OCI-LY3 (cell line): ENCODE measurements around the gene ATP4A.
A peak's percentile ranks its signal among the peaks of the same experiment; 100 is the strongest.

Experiments
- H2AFZ ChIP-seq: fragments of 200-600, 300-600 bp; shearing (Covaris generic); 2 replicates; pipeline ENCODE4 v1.6.0; 2014; ENCODE audit warnings: antibody characterized with exemption, low read depth, low read length
- H3K27ac ChIP-seq: fragments of 200-600, 300-600 bp; sonication (generic); 2 replicates; pipeline ENCODE4 v1.5.1; 2014; ENCODE audit warnings: mild to moderate bottlenecking, low read length, moderate library complexity, mixed read lengths
- H3K27me3 ChIP-seq: fragments of 200-600, 300-600 bp; sonication (generic); 2 replicates; pipeline ENCODE4 v1.6.1; 2014; ENCODE audit warnings: low read depth, low read length, mixed read lengths
- H3K36me3 ChIP-seq: fragments of 200-600, 300-600 bp; sonication (generic); replicated peaks from 2 replicates; pipeline ENCODE3; 2014; ENCODE audit warnings: low read depth, low read length, mixed read lengths
- H3K4me1 ChIP-seq: fragments of 300-600, 200-600 bp; sonication (generic); 2 replicates; pipeline ENCODE4 v1.6.1; 2014; ENCODE audit warnings: low read length, mixed read lengths
- H3K4me2 ChIP-seq: fragments of 200-600, 300-600 bp; sonication (generic); 2 replicates; pipeline ENCODE4 v1.6.1; 2014; ENCODE audit warnings: low read length, mixed read lengths
- H3K4me3 ChIP-seq: fragments of 300-600, 200-600 bp; sonication (generic); 2 replicates; pipeline ENCODE4 v1.5.1; 2014; ENCODE audit warnings: antibody characterized with exemption, mild to moderate bottlenecking, low read length, moderate library complexity
- H3K79me2 ChIP-seq: fragments of 300-600, 200-600 bp; shearing (Covaris generic); 2 replicates; pipeline ENCODE4 v1.6.1; 2014; ENCODE audit warnings: mild to moderate bottlenecking, low read length, mixed read lengths
- H3K9ac ChIP-seq: fragments of 300-600, 200-600 bp; shearing (Covaris generic); 2 replicates; pipeline ENCODE4 v1.6.0; 2014; ENCODE audit warnings: mild to moderate bottlenecking, low read length, moderate library complexity
- H3K9me3 ChIP-seq: fragments of 200-600, 300-600 bp; shearing (Covaris generic); 2 replicates; pipeline ENCODE4 v1.6.1; 2014; ENCODE audit warnings: low read length, mixed read lengths; ENCODE audit not compliant: insufficient read depth
- H4K20me1 ChIP-seq: fragments of 200-600, 300-600 bp; sonication (generic); 2 replicates; pipeline ENCODE4 v1.6.1; 2016; ENCODE audit warnings: low read length, mixed read lengths; ENCODE audit not compliant: insufficient read depth
- EZH2phosphoT487 ChIP-seq: fragments of 200-600 bp; shearing (Covaris generic); IDR thresholded peaks from 2 replicates; pipeline ENCODE4 v1.6.1; 2018; ENCODE audit warnings: antibody characterized with exemption, mixed run types, low read depth
- TF ChIP-seq, protein P1 (sequence below): fragments of 200-600, 300-600 bp; sonication (generic); IDR thresholded peaks from 2 replicates; pipeline ENCODE4 v1.5.1; 2014; ENCODE audit warnings: antibody characterized with exemption, low read length, low read depth

Gene ATP4A

GRCh38 chr19:35511337-35511736, 52.1 kb downstream of the ATP4A start:
- Histone ChIP-seq H3K27ac (no peak overlapping the region), H3K79me2 (no peaks in the 10 kb centered on the region), H3K27me3 (peaks cover 49% of the 10 kb centered on the region), H3K9me3 (no peaks in the 10 kb centered on the region), H4K20me1 (no peaks in the 10 kb centered on the region), H3K4me2 (no peak overlapping the region), H3K36me3 (no peaks in the 10 kb centered on the region), H2AFZ (no peak overlapping the region), H3K9ac (no peak overlapping the region), H3K4me1 (peaks cover 7% of the 10 kb centered on the region), H3K4me3 (no peak overlapping the region)
- TF ChIP-seq, protein P1, sequence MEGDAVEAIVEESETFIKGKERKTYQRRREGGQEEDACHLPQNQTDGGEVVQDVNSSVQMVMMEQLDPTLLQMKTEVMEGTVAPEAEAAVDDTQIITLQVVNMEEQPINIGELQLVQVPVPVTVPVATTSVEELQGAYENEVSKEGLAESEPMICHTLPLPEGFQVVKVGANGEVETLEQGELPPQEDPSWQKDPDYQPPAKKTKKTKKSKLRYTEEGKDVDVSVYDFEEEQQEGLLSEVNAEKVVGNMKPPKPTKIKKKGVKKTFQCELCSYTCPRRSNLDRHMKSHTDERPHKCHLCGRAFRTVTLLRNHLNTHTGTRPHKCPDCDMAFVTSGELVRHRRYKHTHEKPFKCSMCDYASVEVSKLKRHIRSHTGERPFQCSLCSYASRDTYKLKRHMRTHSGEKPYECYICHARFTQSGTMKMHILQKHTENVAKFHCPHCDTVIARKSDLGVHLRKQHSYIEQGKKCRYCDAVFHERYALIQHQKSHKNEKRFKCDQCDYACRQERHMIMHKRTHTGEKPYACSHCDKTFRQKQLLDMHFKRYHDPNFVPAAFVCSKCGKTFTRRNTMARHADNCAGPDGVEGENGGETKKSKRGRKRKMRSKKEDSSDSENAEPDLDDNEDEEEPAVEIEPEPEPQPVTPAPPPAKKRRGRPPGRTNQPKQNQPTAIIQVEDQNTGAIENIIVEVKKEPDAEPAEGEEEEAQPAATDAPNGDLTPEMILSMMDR, result no peak
- TF ChIP-seq EZH2phosphoT487, result no peak

DNA sequence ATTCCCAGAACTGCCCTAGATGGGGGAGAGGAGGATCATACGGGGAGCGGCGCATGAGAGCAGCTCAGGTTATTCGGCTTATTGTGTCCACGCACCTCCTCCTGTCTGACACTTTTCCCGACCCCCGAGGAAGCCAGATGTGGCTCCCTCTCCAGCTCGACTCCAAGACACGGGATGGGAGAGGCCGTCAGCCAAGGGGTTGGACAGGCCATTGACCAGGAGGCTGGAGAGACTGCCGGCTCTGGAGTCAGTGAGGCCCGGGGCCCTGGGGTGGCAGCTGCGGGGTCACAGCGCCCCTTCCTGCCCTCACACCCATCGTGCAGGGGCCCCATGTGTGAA, 52.9 kb downstream of the ATP4A start:
- TF ChIP-seq, protein P1, result no peak
- Histone ChIP-seq H2AFZ (no peak overlapping the region), H3K27ac (no peak overlapping the region), H3K79me2 (no peaks in the 10 kb centered on the region), H3K9ac (no peak overlapping the region), H3K4me2 (peak overlapping the region; percentile 74), H3K27me3 (peaks cover 55% of the 10 kb centered on the region), H3K4me1 (peaks cover 7% of the 10 kb centered on the region), H4K20me1 (no peaks in the 10 kb centered on the region), H3K4me3 (peak overlapping the region; percentile 76), H3K9me3 (no peaks in the 10 kb centered on the region), H3K36me3 (no peaks in the 10 kb centered on the region)

GRCh38 chr19:35509861-35510625, 53.4 kb downstream of the ATP4A start:
- Histone ChIP-seq H2AFZ (peak overlapping the region; percentile 89), H3K27me3 (peaks cover 60% of the 10 kb centered on the region), H3K4me3 (peak overlapping the region; percentile 76), H3K36me3 (no peaks in the 10 kb centered on the region), H3K9me3 (no peaks in the 10 kb centered on the region), H4K20me1 (no peaks in the 10 kb centered on the region), H3K4me1 (peaks cover 7% of the 10 kb centered on the region), H3K27ac (no peak overlapping the region), H3K79me2 (no peaks in the 10 kb centered on the region), H3K9ac (peak overlapping the region; percentile 61), H3K4me2 (peak overlapping the region; percentile 74)
- TF ChIP-seq, protein P1, result peak; percentile 98
- no peak for TF ChIP-seq EZH2phosphoT487

DNA sequence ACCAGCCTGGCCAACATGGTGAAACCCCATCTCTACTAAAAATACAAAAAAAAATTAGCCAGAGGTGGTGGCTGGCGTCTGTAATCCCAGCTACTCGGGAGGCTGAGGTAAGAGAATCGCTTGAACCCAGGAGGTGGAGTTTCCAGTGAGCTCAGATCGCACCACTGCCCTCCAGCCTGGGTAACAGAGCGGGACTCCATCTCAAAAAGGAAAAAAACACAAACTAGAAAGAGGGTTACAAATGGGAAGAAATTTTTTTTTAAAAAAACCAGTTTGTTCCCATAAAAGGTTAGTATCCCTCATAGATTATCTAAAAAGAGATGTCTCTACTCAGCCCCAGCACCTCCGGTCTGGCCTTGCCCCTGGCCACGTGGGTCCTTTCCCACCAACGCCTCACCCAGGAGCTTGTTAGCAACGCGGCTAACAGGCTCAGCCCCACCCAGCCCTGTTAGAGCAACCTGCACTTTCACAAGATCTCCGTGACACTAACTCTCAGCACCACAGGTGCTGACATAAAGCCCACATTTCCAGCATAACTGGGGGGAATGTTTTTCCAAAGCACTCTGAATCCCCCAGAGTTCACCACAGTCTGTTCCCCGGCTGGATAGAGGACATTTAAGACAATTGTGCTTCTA, 54.3 kb downstream of the ATP4A start:
- H3K4me2 ChIP-seq, result peak overlapping the region; percentile 74
- no peaks in the 10 kb centered on the region for H4K20me1 ChIP-seq
- TF ChIP-seq, protein P1, result no peak
- TF ChIP-seq EZH2phosphoT487, result no peak
- H3K4me3 ChIP-seq, result peak overlapping the region; percentile 76
- H3K9ac ChIP-seq, result peak overlapping the region; percentile 61
- H2AFZ ChIP-seq, result peak overlapping the region; percentile 89
- H3K27me3 ChIP-seq, result peaks cover 62% of the 10 kb centered on the region
- H3K27ac ChIP-seq, result no peak overlapping the region
- H3K36me3 ChIP-seq, result no peaks in the 10 kb centered on the region
- H3K9me3 ChIP-seq, result no peaks in the 10 kb centered on the region
- peaks cover 7% of the 10 kb centered on the region for H3K4me1 ChIP-seq
- no peaks in the 10 kb centered on the region for H3K79me2 ChIP-seq
